Measurements from ENCODE around the gene CD300C. TPM values are rescaled to one million over a fixed set of nuclear protein-coding genes. Genes with fewer than 3 reads are reported as not detected.

The CD300C gene
- total and polyA plus RNA-seq, 10 of the 15 experiments (the other 5 are each of a cell fraction or from before 2014, with no cell fraction given) = 0.12 to 0.38 (median 0.23) TPM; not detected in 3

DNA sequence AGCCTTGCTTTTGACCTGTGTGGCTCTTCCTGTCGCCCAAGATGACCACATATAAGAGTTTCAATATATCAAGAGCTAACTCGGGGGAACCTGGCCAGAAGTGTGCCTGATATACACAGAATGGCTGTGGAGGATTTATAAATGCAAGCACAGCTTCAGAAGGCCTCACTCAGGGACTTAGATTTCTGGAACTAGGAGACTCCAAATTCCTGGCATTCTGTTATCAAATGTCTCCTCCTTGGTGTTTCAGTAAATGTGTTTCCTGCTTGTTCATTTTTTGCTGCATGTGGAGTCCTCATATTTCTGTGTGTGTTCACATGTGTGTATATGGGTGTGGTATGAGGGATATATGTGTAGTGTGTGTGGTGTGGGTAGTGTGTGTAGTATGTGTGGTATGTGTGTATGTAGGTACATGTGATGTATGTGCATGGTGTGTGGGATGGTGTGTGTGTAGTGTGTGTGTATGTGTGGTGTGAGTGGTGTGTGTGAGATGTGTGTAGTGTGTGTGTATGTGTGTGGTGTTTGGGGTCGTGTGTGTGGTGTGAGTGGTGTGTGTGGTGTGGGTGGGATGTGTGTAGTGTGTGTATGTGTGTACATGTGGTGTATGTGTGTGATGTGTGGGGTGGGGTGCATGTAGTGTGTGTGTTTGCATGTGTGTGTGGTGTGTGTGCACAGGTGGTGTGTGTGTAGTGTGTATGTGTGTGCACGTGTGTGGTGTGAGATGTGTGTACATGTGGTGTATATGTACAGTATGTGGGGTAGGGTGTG lies 22.4 kb upstream of the CD300C start:
- peaks cover 0 to 3% of the 10 kb centered on the region in 2 experiments; a peak in 1 of 4 replicates for H3K27me3 ChIP-seq (replicated peaks in 1 of 2; ENCODE audit: control insufficient read depth in 2 of 2, insufficient read depth in 2 of 2, low read length in 1 of 2)
- 18% methylated on average over 4 of the region's 4 CpGs for WGBS (ENCODE audit: insufficient coverage, insufficient replicate concordance, low lambda C conversion rate, missing lambda C conversion rate)
- SMC1A ChIA-PET (ENCODE audit: uncharacterized antibody, unreplicated experiment) = interaction anchor here (1.5 to 2.4 kb wide), 2 partner anchors 67 to 169 kb away, joined by 3 to 11 read pairs; partner anchors contain the start of gene RAB37
- in situ Hi-C loops (cut with MboI) (no loop called here), intact Hi-C loops (cut with micrococcal nuclease; ENCODE audit: unreplicated experiment) (loop anchor here (5.0 kb wide), 1 partner anchor 79 kb away; no protein-coding TSS in a partner anchor)
- DNase-seq (ENCODE audit: low read depth, low spot score) (no peak), FAIRE-seq (peak; percentile 7), ATAC-seq (no peak)
- H3K4me3 ChIP-seq = no peak overlapping the region
- H3K9ac ChIP-seq (ENCODE audit: control insufficient read depth, insufficient read depth, low read length) = no peak overlapping the region
- no peaks in the 10 kb centered on the region for H3K4me1 ChIP-seq (ENCODE audit: control insufficient read depth, insufficient read depth, low read length)
- no peaks in the 10 kb centered on the region for H4K20me1 ChIP-seq (ENCODE audit: control insufficient read depth, insufficient read depth)
- H3K27ac ChIP-seq (ENCODE audit: control insufficient read depth, insufficient read depth) = no peak overlapping the region
- no peaks in the 10 kb centered on the region for H3K79me2 ChIP-seq (ENCODE audit: control insufficient read depth, insufficient read depth, low read length)
- TF ChIP-seq, protein P1, sequence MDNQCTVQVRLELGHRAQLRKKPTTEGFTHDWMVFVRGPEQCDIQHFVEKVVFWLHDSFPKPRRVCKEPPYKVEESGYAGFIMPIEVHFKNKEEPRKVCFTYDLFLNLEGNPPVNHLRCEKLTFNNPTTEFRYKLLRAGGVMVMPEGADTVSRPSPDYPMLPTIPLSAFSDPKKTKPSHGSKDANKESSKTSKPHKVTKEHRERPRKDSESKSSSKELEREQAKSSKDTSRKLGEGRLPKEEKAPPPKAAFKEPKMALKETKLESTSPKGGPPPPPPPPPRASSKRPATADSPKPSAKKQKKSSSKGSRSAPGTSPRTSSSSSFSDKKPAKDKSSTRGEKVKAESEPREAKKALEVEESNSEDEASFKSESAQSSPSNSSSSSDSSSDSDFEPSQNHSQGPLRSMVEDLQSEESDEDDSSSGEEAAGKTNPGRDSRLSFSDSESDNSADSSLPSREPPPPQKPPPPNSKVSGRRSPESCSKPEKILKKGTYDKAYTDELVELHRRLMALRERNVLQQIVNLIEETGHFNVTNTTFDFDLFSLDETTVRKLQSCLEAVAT (IDR thresholded peaks at IDR 0.05) = no peak
- TF ChIP-seq CHD1 (IDR thresholded peaks at IDR 0.05; ENCODE audit: low read depth, low read length) = no peak
- no peak for TF ChIP-seq ZNF622 (IDR thresholded peaks at IDR 0.05)
- POLR2A ChIA-PET = no interaction called here
- H3K36me3 ChIP-seq (ENCODE audit: control insufficient read depth in 2 of 2, insufficient read depth in 2 of 2, low read length in 1 of 2) = no peaks in the 10 kb centered on the region
- no peak overlapping the region for H3K4me2 ChIP-seq (ENCODE audit: control insufficient read depth, insufficient read depth)
- no peaks in the 10 kb centered on the region for H3K9me3 ChIP-seq (replicated peaks; ENCODE audit: control insufficient read depth, insufficient read depth, low read length)
- RAD21 ChIA-PET (ENCODE audit: unreplicated experiment) = interaction anchor here (2.8 kb wide), 1 partner anchor 89 kb away, joined by 17 read pairs; no protein-coding TSS in a partner anchor
- CTCF ChIA-PET = interaction anchor here (2.3 to 3.8 kb wide), 3 partner anchors 32 to 169 kb away, joined by 10 to 34 read pairs (median 28); partner anchors contain the start of gene RAB37
- H2AFZ ChIP-seq (ENCODE audit: control insufficient read depth, low read depth, low read length) = no peak overlapping the region
- BruUV-seq (replicated peaks) = no TSS peak

Data from GM12878 (cell line).